Measurements from ENCODE around the gene NKX1-1. TPM values are rescaled to one million over a fixed set of nuclear protein-coding genes. Genes with fewer than 3 reads are reported as not detected.

The NKX1-1 gene
- total and polyA plus RNA-seq, 9 of the 15 experiments (the other 6 are each of a cell fraction or from before 2014, with no cell fraction given), result not detected

- Histone ChIP-seq H3K9me3 (replicated peaks; ENCODE audit: control insufficient read depth, insufficient read depth, low read depth, low read length) (no peaks in the 10 kb centered on the region), H3K27ac (ENCODE audit: extremely low read depth, low read depth, low read length) (no peak overlapping the region), H3K4me3 (no peak overlapping the region), H3K36me3 (ENCODE audit: control insufficient read depth, insufficient read depth, low read length) (no peaks in the 10 kb centered on the region), H3K9me1 (ENCODE audit: control insufficient read depth, insufficient read depth, low read length) (no peaks in the 10 kb centered on the region), H3K79me2 (ENCODE audit: control insufficient read depth, insufficient read depth, low read length) (no peaks in the 10 kb centered on the region), H4K20me1 (replicated peaks; ENCODE audit: control insufficient read depth, insufficient read depth, low read length) (no peaks in the 10 kb centered on the region), H3K4me1 (replicated peaks in 1 of 2; ENCODE audit: control insufficient read depth in 2 of 2, insufficient read depth in 2 of 2, low read length in 2 of 2) (peaks cover 0 to 15% of the 10 kb centered on the region in 2 experiments; a peak in 2 of 5 replicates), H3K4me2 (ENCODE audit: insufficient read depth, low read length) (no peak overlapping the region), H3K27me3 (ENCODE audit: control insufficient read depth in 2 of 2, insufficient read depth in 2 of 2, low read length in 2 of 2) (no peaks in the 10 kb centered on the region), H3K9ac (ENCODE audit: insufficient read depth in 1 of 2, low read depth in 2 of 2, low read length in 2 of 2) (no peak overlapping the region), H2AFZ (ENCODE audit: low read depth, low read length) (no peak overlapping the region)
- no peak for FAIRE-seq
- no peak for ATAC-seq
- DNase-seq (ENCODE audit: extremely low read depth in 1 of 4, low spot score in 3 of 4), result no peak
- no TSS peak for BruUV-seq (replicated peaks)
- WGBS (ENCODE audit: insufficient coverage, low coverage, missing lambda C conversion rate), result 77% methylated on average over 26 of the region's 36 CpGs
- ChIA-PET CTCF (ENCODE audit: low intra/inter-chr PET ratio) (no interaction called here), POLR2A (no interaction called here)
- intact Hi-C loops (cut with micrococcal nuclease), result no loop called here
- TF ChIP-seq ZNF511 (CRISPR knock-in tag; IDR thresholded peaks at IDR 0.05) (no peak), TBL1XR1 (IDR thresholded peaks at IDR 0.05; ENCODE audit: low read length in 2 of 2) (no peak), GABPB2 (CRISPR knock-in tag; conservative IDR thresholded peaks at IDR 0.05) (no peak), ILK (tag; IDR thresholded peaks at IDR 0.05; ENCODE audit: borderline replicate concordance, low read depth) (no peak), FOS (IDR thresholded peaks at IDR 0.05; ENCODE audit: extremely low read depth, insufficient read length) (no peak), ZNF124 (CRISPR knock-in tag; IDR thresholded peaks at IDR 0.05) (no peak), IRF9 (tag; IDR thresholded peaks at IDR 0.05) (no peak), ATF4 (CRISPR knock-in tag; IDR thresholded peaks at IDR 0.05) (no peak), RFX1 (IDR thresholded peaks at IDR 0.05) (no peak), SREBF1 (IDR thresholded peaks at IDR 0.05; ENCODE audit: borderline replicate concordance, low read depth, low read length) (no peak)
- in situ Hi-C loops (cut with MboI), result no loop called here
Observed at GRCh38 chr4:1380368-1381151, 25.7 kb downstream of the NKX1-1 start.

Measured in K562 (cell line).